HL-60 (cell line): ENCODE results near the gene MKKS.

Experiments
- CTCF ChIP-seq: IDR thresholded peaks from one replicate; pipeline ENCODE4 v1.5.1; 2011; ENCODE audit warnings: low read length, control low read depth, inconsistent platforms; ENCODE audit not compliant: insufficient read depth
- POLR2AphosphoS5 ChIP-seq: IDR thresholded peaks from 2 replicates; pipeline ENCODE4 v1.6.1; 2012; ENCODE audit warnings: low read depth
- SPI1 ChIP-seq: IDR thresholded peaks from 2 replicates; pipeline ENCODE4 v1.6.1; 2012; ENCODE audit warnings: low read depth, mild to moderate bottlenecking, borderline replicate concordance

- no peak for TF ChIP-seq CTCF
- no peak for TF ChIP-seq POLR2AphosphoS5
- TF ChIP-seq SPI1 = no peak
Measured at GRCh38 chr20:10402938-10403608, 30.9 kb downstream of the MKKS start.
